NCI-H345 treated with DMSO at 0.1 percent for 48 hours (cell line): ENCODE data around the gene PDP2.
A peak's percentile ranks its signal among the peaks of the same experiment; 100 is the strongest.

Experiments used
- DNase-seq: peaks from one replicate; lab custom pipeline; 2025; ENCODE audit not compliant: unreplicated experiment; lab: John Stamatoyannopoulos, UW

The PDP2 gene

GRCh38 chr16:66880288-66881013 is at the start of gene PDP2:
PDP2 (plus strand) TSS chr16:66880515; CDS start chr16:66884285, 3,770 bp downstream.
- peak; percentile 78 for DNase-seq

- no peak for DNase-seq
Measured at GRCh38 chr16:66832190-66832589, 48.1 kb upstream of the PDP2 start.

- DNase-seq: no peak
Measured at GRCh38 chr16:66832661-66833305, 47.5 kb upstream of the PDP2 start.

- no peak for DNase-seq
Measured at GRCh38 chr16:66834746-66835145, 45.6 kb upstream of the PDP2 start.

- DNase-seq: no peak
Measured at GRCh38 chr16:66840883-66841282, 39.4 kb upstream of the PDP2 start.

GRCh38 chr16:66841366-66841765 is 38.9 kb upstream of the PDP2 start:
- DNase-seq: no peak

GRCh38 chr16:66842765-66843164 is 37.5 kb upstream of the PDP2 start:
- DNase-seq: no peak

GRCh38 chr16:66843191-66843590 is 37.1 kb upstream of the PDP2 start:
- DNase-seq: no peak

- no peak for DNase-seq
Measured at GRCh38 chr16:66844009-66844341, 36.3 kb upstream of the PDP2 start.

- no peak for DNase-seq
Measured at GRCh38 chr16:66844342-66845079, 35.8 kb upstream of the PDP2 start, which contains the start of gene CA7. CA7 (plus strand) TSS chr16:66844414; CDS start chr16:66844488, 74 bp downstream.

GRCh38 chr16:66845080-66845410 is 35.3 kb upstream of the PDP2 start:
- DNase-seq: no peak

GRCh38 chr16:66845791-66846221 is 34.5 kb upstream of the PDP2 start:
- DNase-seq: peak; percentile 22

- no peak for DNase-seq
Measured at GRCh38 chr16:66846266-66846665, 34.0 kb upstream of the PDP2 start.

GRCh38 chr16:66846831-66847230 is 33.5 kb upstream of the PDP2 start:
- DNase-seq: no peak

GRCh38 chr16:66847533-66848067 is 32.7 kb upstream of the PDP2 start:
- no peak for DNase-seq

- no peak for DNase-seq
Measured at GRCh38 chr16:66848172-66848571, 32.1 kb upstream of the PDP2 start.

GRCh38 chr16:66849021-66849420 is 31.3 kb upstream of the PDP2 start:
- no peak for DNase-seq

GRCh38 chr16:66849549-66849948 is 30.8 kb upstream of the PDP2 start:
- no peak for DNase-seq

- no peak for DNase-seq
Measured at GRCh38 chr16:66850115-66850815, 30.1 kb upstream of the PDP2 start.

GRCh38 chr16:66851166-66851964 is 28.9 kb upstream of the PDP2 start:
- DNase-seq: no peak
